GM04503 (cell line): ENCODE measurements around the gene RHOV.
"Not testable (repeated sequence)": the region's sequence is repeated elsewhere in the genome, so short reads cannot be mapped to it uniquely, and the experiment has no call there.

Experiments used
- DNase-seq: peaks from one replicate; pipeline ENCODE4 v3.0.0-alpha.2; 2012; ENCODE audit warnings: low read depth

The RHOV gene

GRCh38 chr15:40872791-40873693 lies 992 bp downstream of the RHOV start:
- no peak for DNase-seq

- DNase-seq: no peak
Observed at GRCh38 chr15:40871749-40872617, 2.1 kb downstream of the RHOV start.

DNA sequence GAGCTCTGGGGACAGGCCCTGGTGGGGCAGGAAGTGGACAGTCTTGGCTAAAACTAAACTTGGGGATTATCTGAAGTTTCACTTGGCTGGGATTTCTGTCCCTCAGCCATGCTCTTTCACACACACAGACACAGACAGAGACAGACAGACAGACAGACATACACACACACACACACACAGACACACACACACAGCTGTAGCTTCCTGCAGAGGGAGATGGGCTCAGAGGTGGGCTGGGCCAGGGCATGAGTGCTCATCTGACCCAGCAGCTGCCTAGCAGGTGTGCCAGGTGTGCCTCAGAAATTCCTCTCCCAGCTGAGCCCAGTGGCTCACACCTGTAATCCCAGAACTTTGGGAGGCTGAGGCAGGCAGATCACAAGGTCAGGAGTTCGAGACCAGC lies 3.3 kb downstream of the RHOV start:
- DNase-seq: no peak

DNA sequence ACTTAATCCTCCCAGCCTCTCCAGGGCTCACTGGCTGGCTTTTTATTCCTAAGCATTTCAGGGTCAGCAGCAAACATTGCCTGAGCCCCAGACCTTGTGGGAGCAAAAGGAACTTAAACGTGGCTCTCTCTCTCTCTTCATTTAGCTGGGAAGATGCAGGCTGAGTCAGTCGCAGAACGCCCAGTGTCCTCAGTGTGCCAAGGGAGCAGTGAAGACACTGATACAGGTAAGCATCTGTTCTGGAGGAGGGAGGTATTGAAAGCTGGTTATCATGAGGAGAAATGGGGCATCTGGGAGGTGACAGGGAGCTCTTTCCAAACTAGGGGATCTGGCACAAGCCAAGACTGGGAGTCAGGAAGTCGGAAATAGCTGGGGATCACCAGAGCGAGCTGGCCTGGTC lies 4.3 kb downstream of the RHOV start:
- no peak for DNase-seq

- no peak for DNase-seq
Observed at GRCh38 chr15:40867199-40867598, 6.8 kb downstream of the RHOV start.

GRCh38 chr15:40863660-40864270 lies 10.3 kb downstream of the RHOV start:
- no peak for DNase-seq

DNA sequence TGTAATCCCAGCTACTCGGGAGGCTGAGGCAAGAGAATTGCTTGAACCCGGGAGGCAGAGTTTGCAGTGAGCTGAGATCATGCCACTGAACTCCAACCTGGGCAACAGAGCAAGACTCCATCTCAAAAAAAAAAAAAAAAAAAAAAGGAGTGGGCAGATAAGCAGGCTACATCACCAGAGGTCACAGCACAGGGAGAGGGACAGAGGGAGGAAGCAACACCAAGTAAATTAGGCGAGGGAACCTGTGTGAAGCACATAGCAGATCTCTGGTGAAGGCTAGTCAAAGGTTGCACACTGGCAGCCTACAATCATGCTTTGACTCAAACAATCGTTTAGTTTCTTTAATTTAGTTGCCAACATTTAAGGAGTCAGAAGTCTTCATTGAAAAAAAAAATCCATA lies 12.9 kb downstream of the RHOV start:
- not testable (repeated sequence) for DNase-seq

DNA sequence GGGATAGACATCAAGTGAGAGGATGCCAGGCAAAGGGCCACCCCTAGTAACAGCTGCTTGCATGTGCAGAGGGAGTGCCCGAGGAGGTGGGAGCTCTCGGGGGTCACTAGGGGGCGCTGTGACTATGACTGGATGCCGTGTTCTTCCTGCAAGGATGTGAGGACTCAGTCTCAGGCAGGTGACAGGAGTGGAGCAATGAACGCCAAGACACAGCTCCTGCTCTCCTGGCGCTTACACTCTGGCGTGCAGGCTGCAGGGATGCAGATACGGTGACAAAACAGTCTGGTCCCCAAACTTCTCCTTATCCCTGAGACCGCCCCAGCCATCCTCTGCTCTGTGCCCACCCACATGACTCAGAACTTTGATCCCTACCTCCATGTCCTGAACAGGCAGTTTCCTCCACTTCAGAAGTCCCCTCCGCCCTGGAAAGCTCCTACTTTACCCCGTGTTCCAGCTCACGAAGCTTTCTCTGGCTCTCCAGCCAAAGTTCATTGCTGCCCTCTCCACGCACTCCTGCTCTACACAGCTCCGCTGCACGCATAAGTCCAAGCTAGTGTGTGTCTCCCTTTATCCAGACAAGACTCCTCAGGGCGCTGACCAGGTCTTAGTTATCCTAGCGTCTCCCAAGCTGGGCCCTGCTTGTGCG lies 14.7 kb downstream of the RHOV start:
- DNase-seq: no peak

DNA sequence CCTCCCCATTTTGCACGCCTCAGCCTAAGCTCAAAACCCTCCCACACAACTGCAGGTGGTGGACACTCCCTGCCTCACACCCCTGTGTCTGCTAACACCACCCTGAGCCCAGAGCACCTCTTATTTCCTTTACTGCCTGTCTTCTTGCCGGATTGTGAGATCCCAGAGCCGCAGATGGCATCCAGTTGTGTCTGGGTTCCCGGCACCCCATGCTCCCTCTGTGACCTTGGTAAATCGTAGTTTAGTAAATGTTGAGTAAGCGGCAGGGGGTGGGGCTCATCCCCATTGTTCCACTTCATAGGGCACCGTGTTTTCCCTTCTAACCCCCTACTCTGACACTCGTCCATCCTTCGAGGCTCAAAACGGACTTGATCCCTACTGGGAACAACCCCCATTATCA lies 15.3 kb downstream of the RHOV start:
- DNase-seq: no peak

DNA sequence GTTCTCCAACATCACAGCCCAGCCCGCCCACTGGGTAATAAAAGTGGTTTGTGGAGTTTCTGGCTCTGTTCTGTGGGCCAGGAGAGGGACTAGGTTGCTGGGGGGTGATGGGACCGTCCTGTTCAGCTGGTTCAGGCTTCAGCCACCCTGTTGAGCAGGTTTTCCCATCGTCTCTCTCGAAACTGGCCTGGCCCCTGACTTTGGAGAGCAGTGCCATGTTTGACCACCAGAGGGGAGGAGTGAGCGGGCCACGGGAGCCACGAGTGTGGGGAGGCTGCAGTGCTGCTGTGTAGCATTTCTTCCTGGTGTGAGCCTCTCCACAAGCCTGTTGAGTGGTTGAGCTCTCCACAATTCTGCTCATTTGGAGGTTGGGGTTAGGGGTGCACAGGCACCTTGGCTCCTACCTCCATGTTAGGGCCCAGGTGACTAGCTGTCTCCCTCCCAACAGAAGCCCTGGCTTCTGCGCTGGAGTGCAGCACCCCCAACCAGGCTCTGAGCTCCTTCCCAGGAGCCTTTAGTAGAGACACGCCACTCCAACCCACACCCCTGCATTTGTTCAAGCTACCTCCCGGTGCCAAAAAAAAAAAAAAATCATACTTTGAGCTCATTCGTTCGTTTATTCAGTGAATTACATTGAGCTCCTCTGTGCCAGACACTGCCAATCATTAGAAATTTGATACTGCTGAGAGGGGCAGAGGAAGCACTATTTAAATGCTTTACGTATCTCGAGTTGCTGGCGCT lies 16.3 kb downstream of the RHOV start:
- DNase-seq: no peak

DNA sequence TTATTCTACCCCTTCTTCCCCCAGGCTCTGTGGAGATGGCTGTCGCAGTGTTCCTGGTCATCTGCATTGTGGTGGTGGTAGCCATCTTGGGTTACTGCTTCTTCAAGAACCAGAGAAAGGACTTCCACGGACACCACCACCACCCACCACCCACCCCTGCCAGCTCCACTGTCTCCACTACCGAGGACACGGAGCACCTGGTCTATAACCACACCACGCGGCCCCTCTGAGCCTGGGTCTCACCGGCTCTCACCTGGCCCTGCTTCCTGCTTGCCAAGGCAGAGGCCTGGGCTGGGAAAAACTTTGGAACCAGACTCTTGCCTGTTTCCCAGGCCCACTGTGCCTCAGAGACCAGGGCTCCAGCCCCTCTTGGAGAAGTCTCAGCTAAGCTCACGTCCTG lies 17.3 kb downstream of the RHOV start:
- DNase-seq: no peak

DNA sequence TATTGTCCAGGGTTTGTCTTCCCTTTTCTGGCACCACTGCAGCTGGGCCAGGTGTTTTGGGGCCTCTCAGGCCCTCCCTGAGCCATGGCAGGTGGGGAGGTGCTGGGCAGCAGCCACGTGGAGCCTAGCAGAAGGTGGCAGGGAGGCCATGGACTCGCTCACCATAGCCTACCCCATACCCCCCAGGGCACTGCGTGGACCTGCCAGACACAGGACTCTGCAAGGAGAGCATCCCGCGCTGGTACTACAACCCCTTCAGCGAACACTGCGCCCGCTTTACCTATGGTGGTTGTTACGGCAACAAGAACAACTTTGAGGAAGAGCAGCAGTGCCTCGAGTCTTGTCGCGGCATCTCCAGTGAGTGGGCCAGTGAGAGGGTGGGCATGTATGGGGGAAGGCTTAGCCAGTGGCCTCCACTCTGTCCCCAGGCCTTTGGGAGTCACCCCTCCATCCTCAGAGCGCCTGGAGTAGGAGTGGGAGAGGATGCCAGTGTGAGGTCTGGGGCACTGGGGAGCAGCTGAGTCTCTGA lies 18.3 kb downstream of the RHOV start:
- no peak for DNase-seq

DNA sequence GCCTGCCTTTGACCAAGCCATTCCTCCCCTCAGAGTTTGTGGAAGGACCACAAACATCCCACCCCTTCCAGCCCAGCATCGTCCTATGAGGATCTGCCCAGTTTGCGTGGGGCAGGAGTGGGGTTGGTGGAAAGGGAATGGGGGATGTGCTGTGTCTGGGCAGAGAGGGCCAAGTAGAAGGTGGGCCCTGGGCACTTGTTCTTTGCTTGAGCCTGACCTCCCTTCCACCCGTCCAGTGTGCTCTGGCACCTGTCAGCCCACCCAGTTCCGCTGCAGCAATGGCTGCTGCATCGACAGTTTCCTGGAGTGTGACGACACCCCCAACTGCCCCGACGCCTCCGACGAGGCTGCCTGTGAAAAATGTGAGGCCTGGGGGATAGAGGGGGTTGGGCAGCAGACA lies 19.9 kb downstream of the RHOV start:
- no peak for DNase-seq

GRCh38 chr15:40853241-40853890 lies 20.7 kb downstream of the RHOV start:
- no peak for DNase-seq

DNA sequence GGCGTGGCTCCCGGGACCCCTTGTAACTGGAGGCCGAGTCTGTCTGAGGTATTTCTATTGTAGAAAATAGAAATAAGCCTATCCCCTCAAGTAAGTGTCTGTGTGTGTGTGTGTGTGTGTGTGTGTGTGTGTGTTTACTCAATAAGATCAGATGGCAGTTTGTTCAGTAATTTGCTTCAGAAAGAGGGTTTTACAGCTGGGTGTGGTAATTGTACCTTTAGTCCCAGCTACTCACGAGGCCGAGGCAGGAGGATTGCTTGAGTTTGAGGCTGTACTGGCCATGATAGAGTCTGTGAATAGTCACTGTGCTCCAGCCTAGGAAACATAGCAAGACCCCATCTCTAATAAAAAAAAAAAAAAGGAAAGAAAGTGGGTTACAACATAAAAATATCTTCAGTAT lies 21.5 kb downstream of the RHOV start:
- DNase-seq: no peak

GRCh38 chr15:40850576-40851112 lies 23.4 kb downstream of the RHOV start:
- no peak for DNase-seq

GRCh38 chr15:40847223-40847961 lies 26.6 kb downstream of the RHOV start:
- DNase-seq: no peak

DNA sequence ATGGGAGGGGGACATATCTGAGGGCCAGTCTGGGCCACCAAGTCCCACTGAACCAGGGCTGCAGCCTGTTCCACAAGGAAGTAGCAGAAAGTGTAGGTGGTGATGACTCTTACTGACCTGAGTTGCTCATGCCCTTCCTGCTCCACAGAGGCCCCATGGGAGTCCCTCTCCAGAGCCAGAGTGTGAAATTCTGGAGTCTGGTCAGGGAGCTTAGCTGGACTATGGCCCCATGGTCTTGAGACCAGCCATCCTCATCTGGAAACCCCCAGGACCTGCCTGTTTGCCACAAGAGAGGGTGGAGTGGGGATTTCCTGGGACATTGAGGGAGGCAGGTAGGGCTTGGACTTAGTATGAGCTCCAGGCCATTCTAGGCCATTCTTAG lies 27.2 kb downstream of the RHOV start:
- no peak for DNase-seq

DNA sequence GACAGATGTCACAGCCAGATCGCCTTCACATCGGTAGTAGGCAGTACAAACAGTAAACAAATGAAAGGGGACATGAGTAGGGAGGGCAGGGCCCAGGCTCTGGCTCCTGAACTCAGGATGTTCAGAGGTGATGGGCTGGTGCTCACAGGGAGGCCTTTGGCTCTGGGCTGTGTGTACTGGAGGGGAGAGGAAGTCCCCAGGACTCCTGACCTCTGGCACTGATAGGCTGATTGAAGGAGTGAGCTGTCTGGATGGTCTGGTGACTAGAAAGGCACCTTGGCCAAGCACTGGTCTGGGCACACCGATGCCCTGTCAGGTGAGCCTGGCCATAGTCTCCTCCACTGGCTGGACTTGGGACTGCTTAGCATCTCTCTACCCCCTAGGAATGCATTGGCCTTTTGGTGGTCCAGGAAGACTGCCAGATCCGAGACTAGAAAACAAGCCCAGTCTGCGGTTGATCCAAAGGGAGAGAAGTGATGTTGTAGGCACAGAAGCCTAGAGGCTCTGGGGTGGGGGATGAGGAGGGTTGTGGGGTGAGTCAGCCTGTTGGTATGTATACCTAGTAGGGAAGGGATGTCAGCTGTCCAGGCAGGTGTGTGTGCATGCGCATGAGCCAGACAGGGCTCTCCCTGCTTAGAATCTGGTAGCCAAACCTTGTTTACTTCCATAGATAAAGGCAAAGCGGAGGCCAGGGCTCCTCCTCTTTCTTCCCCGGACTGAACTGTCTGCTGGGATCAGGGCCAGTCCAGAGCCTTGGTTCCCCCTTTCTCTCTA lies 28.3 kb downstream of the RHOV start:
- no peak for DNase-seq
